Activated CD4-positive, CD25-positive, alpha-beta regulatory T cell treated with anti-CD3 and anti-CD28 coated beads, Interleukin-2, amount 50 U/mL, for 24 hours (primary cell): ENCODE measurements around the gene LAMA5.

Experiments used
- ATAC-seq, 2 donors: fragments of 150-1000 bp; cut with Tn5 transposase; one replicate each; pipeline ENCODE4 v1.10.0; 2021; ENCODE audit warnings: mild to moderate bottlenecking in 1 of 2, moderate library complexity in 1 of 2

The LAMA5 gene

GRCh38 chr20:62347445-62347844 lies 19.7 kb downstream of the LAMA5 start:
- ATAC-seq, result no peak

- ATAC-seq, result no peak
These were observed 20.0 kb downstream of the LAMA5 start for GRCh38 chr20:62347151-62347404.

- no peak for ATAC-seq
These were observed 20.5 kb downstream of the LAMA5 start for GRCh38 chr20:62346398-62347150.

- no peak for ATAC-seq
These were observed 21.3 kb downstream of the LAMA5 start for GRCh38 chr20:62345681-62346370.

- ATAC-seq, result no peak
These were observed 22.3 kb downstream of the LAMA5 start for GRCh38 chr20:62344782-62345181.

GRCh38 chr20:62344092-62344491 lies 23.0 kb downstream of the LAMA5 start:
- ATAC-seq, result no peak

GRCh38 chr20:62342910-62343309 lies 24.2 kb downstream of the LAMA5 start:
- ATAC-seq, result no peak

- no peak for ATAC-seq
These were observed 27.5 kb downstream of the LAMA5 start for GRCh38 chr20:62339647-62340062.

- no peak for ATAC-seq
These were observed 28.9 kb downstream of the LAMA5 start for GRCh38 chr20:62338294-62338620.

- peak in 1 of 2 donors; percentile 21 for ATAC-seq
These were observed 29.4 kb downstream of the LAMA5 start for GRCh38 chr20:62337558-62338293.

- ATAC-seq, result no peak
These were observed 30.1 kb downstream of the LAMA5 start for GRCh38 chr20:62336775-62337557.

- ATAC-seq, result no peak
These were observed 30.8 kb downstream of the LAMA5 start for GRCh38 chr20:62336329-62336728.

- no peak for ATAC-seq
These were observed 31.6 kb downstream of the LAMA5 start for GRCh38 chr20:62335532-62335931.

GRCh38 chr20:62334881-62335280 lies 32.2 kb downstream of the LAMA5 start:
- no peak for ATAC-seq

- no peak for ATAC-seq
These were observed 33.1 kb downstream of the LAMA5 start for GRCh38 chr20:62333820-62334595.

- no peak for ATAC-seq
These were observed 33.9 kb downstream of the LAMA5 start for GRCh38 chr20:62332989-62333819.

- ATAC-seq, result no peak
These were observed 34.7 kb downstream of the LAMA5 start for GRCh38 chr20:62332421-62332820.

- ATAC-seq, result no peak
These were observed 35.8 kb downstream of the LAMA5 start for GRCh38 chr20:62331347-62331746.

GRCh38 chr20:62330576-62331317 lies 36.4 kb downstream of the LAMA5 start:
- ATAC-seq, result no peak
